ENCODE measurements around the gene FRS2. TPM values are rescaled to one million over a fixed set of nuclear protein-coding genes. Genes with fewer than 3 reads are reported as not detected.

The FRS2 gene
- total RNA-seq, 4 donors from 2014 or later: 52.0 to 79.0 (median 61.0) TPM

GRCh38 chr12:69524331-69524630 is 54.1 kb downstream of the FRS2 start:
- 100% methylated on average over 1 to 2 of the region's 2 CpGs for WGBS, 2 donors
- H3K27me3 ChIP-seq: no peaks in the 10 kb centered on the region
- no peak for TF ChIP-seq POLR2A (IDR thresholded peaks at IDR 0.05)
- TF ChIP-seq, protein P1, sequence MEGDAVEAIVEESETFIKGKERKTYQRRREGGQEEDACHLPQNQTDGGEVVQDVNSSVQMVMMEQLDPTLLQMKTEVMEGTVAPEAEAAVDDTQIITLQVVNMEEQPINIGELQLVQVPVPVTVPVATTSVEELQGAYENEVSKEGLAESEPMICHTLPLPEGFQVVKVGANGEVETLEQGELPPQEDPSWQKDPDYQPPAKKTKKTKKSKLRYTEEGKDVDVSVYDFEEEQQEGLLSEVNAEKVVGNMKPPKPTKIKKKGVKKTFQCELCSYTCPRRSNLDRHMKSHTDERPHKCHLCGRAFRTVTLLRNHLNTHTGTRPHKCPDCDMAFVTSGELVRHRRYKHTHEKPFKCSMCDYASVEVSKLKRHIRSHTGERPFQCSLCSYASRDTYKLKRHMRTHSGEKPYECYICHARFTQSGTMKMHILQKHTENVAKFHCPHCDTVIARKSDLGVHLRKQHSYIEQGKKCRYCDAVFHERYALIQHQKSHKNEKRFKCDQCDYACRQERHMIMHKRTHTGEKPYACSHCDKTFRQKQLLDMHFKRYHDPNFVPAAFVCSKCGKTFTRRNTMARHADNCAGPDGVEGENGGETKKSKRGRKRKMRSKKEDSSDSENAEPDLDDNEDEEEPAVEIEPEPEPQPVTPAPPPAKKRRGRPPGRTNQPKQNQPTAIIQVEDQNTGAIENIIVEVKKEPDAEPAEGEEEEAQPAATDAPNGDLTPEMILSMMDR (IDR thresholded peaks at IDR 0.05): no peak
- peaks cover 24 to 38% of the 10 kb centered on the region in 2 donors for H3K4me1 ChIP-seq
- no peak overlapping the region for H3K27ac ChIP-seq
- intact Hi-C loops (cut with DNase I): no loop called here
- no peaks in the 10 kb centered on the region for H3K36me3 ChIP-seq
- no peak for DNase-seq
- H3K4me3 ChIP-seq (replicated peaks in 1 of 3): no peak overlapping the region
- H3K9me3 ChIP-seq: no peaks in the 10 kb centered on the region

DNA sequence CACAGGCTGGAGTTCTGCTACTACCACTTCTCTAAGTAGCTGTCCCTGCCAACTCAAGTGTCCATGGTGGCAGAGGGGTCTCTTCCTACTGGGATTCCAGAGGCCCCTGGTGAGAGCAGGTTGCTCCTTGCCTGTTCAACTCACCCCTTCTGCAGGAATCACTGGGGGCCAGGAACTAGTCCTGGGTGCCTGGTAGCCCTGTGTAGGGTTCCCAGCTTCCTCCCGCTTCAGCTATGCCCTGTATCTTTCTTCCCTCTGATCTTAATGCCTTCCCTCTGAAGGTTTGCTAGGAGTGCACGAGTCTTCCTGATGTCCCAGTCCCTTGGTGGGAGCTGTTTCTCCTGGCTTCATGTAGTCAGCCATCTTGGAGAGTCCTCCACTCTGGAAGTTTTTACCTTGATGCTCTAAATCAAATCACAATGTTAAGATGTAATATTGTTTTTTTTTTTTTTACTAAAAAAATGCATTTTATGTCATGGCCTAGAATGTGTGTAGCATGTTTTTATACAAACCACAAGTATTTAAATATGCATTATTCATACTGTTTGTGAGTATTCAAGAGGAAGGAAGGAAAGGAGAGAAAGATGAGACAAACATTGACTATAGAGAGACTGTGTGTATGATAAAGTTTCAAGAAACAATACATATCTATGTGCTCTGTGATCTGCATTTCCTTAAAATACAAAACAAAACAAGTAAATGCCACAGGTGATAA is 54.7 kb downstream of the FRS2 start:
- Histone ChIP-seq H3K4me3 (replicated peaks in 1 of 3) (no peak overlapping the region), H3K4me1 (peaks cover 24 to 38% of the 10 kb centered on the region in 2 donors), H3K36me3 (no peaks in the 10 kb centered on the region), H3K27ac (no peak overlapping the region), H3K27me3 (no peaks in the 10 kb centered on the region), H3K9me3 (no peaks in the 10 kb centered on the region)
- DNase-seq: no peak
- TF ChIP-seq, protein P1 (IDR thresholded peaks at IDR 0.05): no peak
- TF ChIP-seq POLR2A (IDR thresholded peaks at IDR 0.05): no peak
- 89 to 91% methylated on average over 2 of the region's 2 CpGs for WGBS, 2 donors
- intact Hi-C loops (cut with DNase I): no loop called here

DNA sequence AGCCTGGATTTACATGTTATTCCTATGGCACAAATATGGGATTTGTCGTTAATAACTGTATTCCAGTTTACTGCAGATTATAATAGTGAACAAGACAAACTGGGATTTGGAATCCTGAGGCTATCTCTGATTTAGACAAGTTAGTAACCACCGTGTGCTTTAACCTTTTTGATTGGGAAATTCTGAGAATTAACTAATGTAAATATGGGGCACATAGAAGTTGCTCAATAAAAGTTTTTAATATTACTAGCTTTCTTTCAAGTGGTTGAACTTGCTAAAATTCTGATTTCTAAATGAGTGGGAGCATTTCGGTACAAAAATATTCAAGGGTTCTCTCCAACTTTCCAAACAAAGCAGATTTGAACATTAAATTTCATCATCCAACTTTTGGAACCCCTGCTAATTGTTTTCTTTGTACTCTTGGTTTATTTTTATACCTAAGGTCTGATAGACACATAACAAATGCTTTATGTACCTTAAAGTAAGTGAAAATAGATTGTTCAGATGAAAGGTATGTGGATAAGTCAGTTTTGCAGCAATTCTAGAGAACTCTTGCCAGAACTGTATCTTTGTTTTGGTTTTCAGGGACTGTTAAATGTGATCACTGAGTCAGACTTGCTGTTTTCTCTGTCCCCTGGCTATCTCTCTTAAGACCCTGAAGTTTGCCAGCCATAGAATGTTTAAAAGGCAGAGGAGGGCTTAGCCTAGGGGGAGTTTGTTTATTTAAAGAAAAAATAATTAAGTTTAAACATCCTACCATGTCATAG is 57.5 kb downstream of the FRS2 start:
- H3K4me3 ChIP-seq (replicated peaks in 1 of 3): no peak overlapping the region

DNA sequence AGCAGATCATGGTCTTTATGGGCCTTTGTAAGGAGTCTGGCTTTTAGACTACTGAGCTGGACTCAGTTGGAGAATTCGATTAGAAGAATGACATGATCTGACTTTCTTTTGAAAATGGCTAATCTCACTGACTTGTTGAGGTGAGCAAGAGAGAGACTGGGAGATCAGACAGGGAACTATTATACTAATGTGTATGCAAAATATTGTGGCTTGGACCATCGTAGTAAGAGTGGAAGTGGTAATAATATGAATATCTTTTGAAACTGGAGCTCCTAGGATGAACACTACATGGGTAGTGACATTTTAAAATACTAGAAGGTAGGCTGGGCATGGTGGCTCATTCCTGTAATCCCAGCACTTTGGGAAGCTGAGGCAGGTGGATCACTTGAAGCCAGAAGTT is 58.8 kb downstream of the FRS2 start:
- intact Hi-C loops (cut with DNase I): no loop called here
- no peak for DNase-seq
- Histone ChIP-seq H3K27ac (peak overlapping the region in 1 of 3 donors; percentile 69), H3K4me3 (replicated peaks in 1 of 3) (no peak overlapping the region), H3K4me1 (peaks cover 29 to 41% of the 10 kb centered on the region in 2 donors), H3K27me3 (no peaks in the 10 kb centered on the region), H3K36me3 (no peaks in the 10 kb centered on the region), H3K9me3 (no peaks in the 10 kb centered on the region)
- 91 to 92% methylated on average over 2 of the region's 2 CpGs for WGBS, 2 donors
- TF ChIP-seq, protein P1 (IDR thresholded peaks at IDR 0.05): no peak
- no peak for TF ChIP-seq POLR2A (IDR thresholded peaks at IDR 0.05)

More for the DNA sequence above, 57.5 kb downstream of the FRS2 start:
- intact Hi-C loops (cut with DNase I): no loop called here
- H3K36me3 ChIP-seq: no peaks in the 10 kb centered on the region
- 74 to 78% methylated on average over 3 of the region's 3 CpGs for WGBS, 2 donors
- H3K4me1 ChIP-seq: peaks cover 24 to 38% of the 10 kb centered on the region in 2 donors
- no peaks in the 10 kb centered on the region for H3K27me3 ChIP-seq
- no peaks in the 10 kb centered on the region for H3K9me3 ChIP-seq
- TF ChIP-seq, protein P1 (IDR thresholded peaks at IDR 0.05): no peak
- H3K27ac ChIP-seq: peak overlapping the region in 2 of 3 donors; percentile 49 to 69
- DNase-seq: no peak

DNA sequence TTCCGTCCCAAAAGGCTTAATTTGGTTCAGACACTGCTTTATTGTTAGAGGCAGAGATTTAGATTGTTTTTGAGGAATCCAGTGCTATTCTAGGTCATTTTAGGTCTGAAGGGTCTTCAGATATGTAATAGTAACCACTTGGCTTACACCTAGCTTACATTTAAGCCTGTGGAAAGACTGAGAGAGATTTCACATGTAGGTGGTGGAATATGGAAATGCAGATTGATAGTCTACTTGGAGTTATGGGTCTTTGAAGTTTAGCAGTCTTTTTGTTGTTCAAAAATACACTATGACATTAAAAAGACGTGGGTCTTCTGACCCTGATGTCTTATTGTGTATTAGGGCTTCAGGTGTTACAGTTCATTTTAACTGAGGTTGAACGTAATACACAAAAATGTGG is 63.7 kb downstream of the FRS2 start:
- peaks cover 5 to 21% of the 10 kb centered on the region in 2 donors for H3K4me1 ChIP-seq
- H3K27me3 ChIP-seq: no peaks in the 10 kb centered on the region
- no peak overlapping the region for H3K4me3 ChIP-seq (replicated peaks in 1 of 3)
- intact Hi-C loops (cut with DNase I): no loop called here
- TF ChIP-seq, protein P1 (IDR thresholded peaks at IDR 0.05): no peak
- TF ChIP-seq POLR2A (IDR thresholded peaks at IDR 0.05): no peak
- 64 to 72% methylated on average over 3 of the region's 3 CpGs for WGBS, 2 donors
- H3K9me3 ChIP-seq: no peaks in the 10 kb centered on the region
- H3K27ac ChIP-seq: peak overlapping the region; percentile 82 to 92 (median 88)
- DNase-seq: no peak
- no peaks in the 10 kb centered on the region for H3K36me3 ChIP-seq
